ENCODE measurements around the gene LPAR3.

The LPAR3 gene

GRCh38 chr1:84899969-84900368, 7.0 kb upstream of the LPAR3 start:
- DNase-seq = no peak

- DNase-seq = no peak
These were observed 3.3 kb upstream of the LPAR3 start for GRCh38 chr1:84896279-84896678.

GRCh38 chr1:84890566-84890965, 2.4 kb downstream of the LPAR3 start:
- DNase-seq = no peak

GRCh38 chr1:84889437-84889836, 3.6 kb downstream of the LPAR3 start:
- DNase-seq = no peak

GRCh38 chr1:84888753-84889152, 4.3 kb downstream of the LPAR3 start:
- DNase-seq = peak in 1 of 2 experiments; percentile 49

GRCh38 chr1:84887261-84887934, 5.6 kb downstream of the LPAR3 start:
- no peak for DNase-seq

GRCh38 chr1:84885469-84885868, 7.5 kb downstream of the LPAR3 start:
- DNase-seq = no peak

- no peak for DNase-seq
These were observed 8.2 kb downstream of the LPAR3 start for GRCh38 chr1:84884671-84885389.

GRCh38 chr1:84883286-84883685, 9.7 kb downstream of the LPAR3 start:
- no peak for DNase-seq

- DNase-seq = no peak
These were observed 15.4 kb downstream of the LPAR3 start for GRCh38 chr1:84877592-84877991.

- DNase-seq = no peak
These were observed 16.7 kb downstream of the LPAR3 start for GRCh38 chr1:84876353-84876752.

- DNase-seq = no peak
These were observed 19.6 kb downstream of the LPAR3 start for GRCh38 chr1:84873366-84873765.

- DNase-seq = no peak
These were observed 20.2 kb downstream of the LPAR3 start for GRCh38 chr1:84872696-84873355.

- DNase-seq = no peak
These were observed 21.8 kb downstream of the LPAR3 start for GRCh38 chr1:84871181-84871580.

- DNase-seq = no peak
These were observed 22.4 kb downstream of the LPAR3 start for GRCh38 chr1:84870591-84870990.

- no peak for DNase-seq
These were observed 23.3 kb downstream of the LPAR3 start for GRCh38 chr1:84869720-84870119.

GRCh38 chr1:84862810-84863251, 30.2 kb downstream of the LPAR3 start:
- DNase-seq = peak in 1 of 2 experiments; percentile 69

- DNase-seq = no peak
These were observed 30.9 kb downstream of the LPAR3 start for GRCh38 chr1:84861988-84862644.

GRCh38 chr1:84861516-84861915, 31.5 kb downstream of the LPAR3 start:
- DNase-seq = no peak

GRCh38 chr1:84859866-84860265, 33.1 kb downstream of the LPAR3 start:
- no peak for DNase-seq

GRCh38 chr1:84857906-84858305, 35.1 kb downstream of the LPAR3 start:
- no peak for DNase-seq

GRCh38 chr1:84856726-84857270, 36.2 kb downstream of the LPAR3 start:
- DNase-seq = no peak
